Measurements from ENCODE around the gene EFCAB6. TPM values are rescaled to one million over a fixed set of nuclear protein-coding genes. Genes with fewer than 3 reads are reported as not detected.

EFCAB6 gene
- total RNA-seq, 2 experiments from 2014 or later, result 0.13 TPM; not detected in 1

- H3K9me2 ChIP-seq (ENCODE audit: insufficient read depth, low read length), result no peaks in the 10 kb centered on the region
- no peak for TF ChIP-seq CTCF (conservative IDR thresholded peaks at IDR 0.05; ENCODE audit: low read length)
- TF ChIP-seq EZH2phosphoT487 (IDR thresholded peaks at IDR 0.05; ENCODE audit: borderline replicate concordance, low read depth, low read length), result no peak
- no peaks in the 10 kb centered on the region for H4K20me1 ChIP-seq (ENCODE audit: insufficient read depth, low read length)
- H3K4me1 ChIP-seq (ENCODE audit: insufficient read depth, low read length, poor library complexity, severe bottlenecking), result no peaks in the 10 kb centered on the region
- DNase-seq (ENCODE audit: low spot score), result no peak
- POLR2A ChIA-PET, result no interaction called here
- no TSS peak for BruUV-seq (replicated peaks)
- no peak overlapping the region for H2AFZ ChIP-seq (ENCODE audit: low read length)
- intact Hi-C loops (cut with micrococcal nuclease; ENCODE audit: unreplicated experiment), result no loop called here
- no peaks in the 10 kb centered on the region for H3K79me2 ChIP-seq (ENCODE audit: insufficient read depth, low read depth, low read length)
- no peaks in the 10 kb centered on the region for H3K9me3 ChIP-seq (ENCODE audit: low read length)
- H3K4me2 ChIP-seq (ENCODE audit: low read length), result no peak overlapping the region
- H3K4me3 ChIP-seq (ENCODE audit: low read depth, low read length, poor library complexity, severe bottlenecking), result no peak overlapping the region
- no peak overlapping the region for H3K27ac ChIP-seq (ENCODE audit: low read depth, low read length, poor library complexity, severe bottlenecking)
- H3K36me3 ChIP-seq (ENCODE audit: insufficient read depth, low read length), result no peaks in the 10 kb centered on the region
- CTCF ChIA-PET (ENCODE audit: unreplicated experiment), result no interaction called here
These were observed 106.0 kb downstream of the EFCAB6 start for GRCh38 chr22:43706151-43706550.

- Histone ChIP-seq H3K4me3 (ENCODE audit: low read depth, low read length, poor library complexity, severe bottlenecking) (no peak overlapping the region), H3K9me3 (ENCODE audit: low read length) (no peaks in the 10 kb centered on the region), H3K4me2 (ENCODE audit: low read length) (no peak overlapping the region), H3K4me1 (ENCODE audit: insufficient read depth, low read length, poor library complexity, severe bottlenecking) (no peaks in the 10 kb centered on the region), H3K36me3 (ENCODE audit: insufficient read depth, low read length) (no peaks in the 10 kb centered on the region), H3K9me2 (ENCODE audit: insufficient read depth, low read length) (no peaks in the 10 kb centered on the region), H2AFZ (ENCODE audit: low read length) (no peak overlapping the region), H4K20me1 (ENCODE audit: insufficient read depth, low read length) (no peaks in the 10 kb centered on the region), H3K27ac (ENCODE audit: low read depth, low read length, poor library complexity, severe bottlenecking) (no peak overlapping the region), H3K79me2 (ENCODE audit: insufficient read depth, low read depth, low read length) (no peaks in the 10 kb centered on the region)
- POLR2A ChIA-PET, result no interaction called here
- BruUV-seq (replicated peaks), result no TSS peak
- TF ChIP-seq CTCF (conservative IDR thresholded peaks at IDR 0.05; ENCODE audit: low read length) (no peak), EZH2phosphoT487 (IDR thresholded peaks at IDR 0.05; ENCODE audit: borderline replicate concordance, low read depth, low read length) (no peak)
- intact Hi-C loops (cut with micrococcal nuclease; ENCODE audit: unreplicated experiment), result no loop called here
- CTCF ChIA-PET (ENCODE audit: unreplicated experiment), result no interaction called here
- no peak for DNase-seq (ENCODE audit: low spot score)
These were observed 108.1 kb downstream of the EFCAB6 start for GRCh38 chr22:43704051-43704450.

GRCh38 chr22:43698403-43698802 is 113.7 kb downstream of the EFCAB6 start:
- ChIA-PET POLR2A (no interaction called here), CTCF (ENCODE audit: unreplicated experiment) (no interaction called here)
- Histone ChIP-seq H4K20me1 (ENCODE audit: insufficient read depth, low read length) (no peaks in the 10 kb centered on the region), H3K9me2 (ENCODE audit: insufficient read depth, low read length) (no peaks in the 10 kb centered on the region), H3K79me2 (ENCODE audit: insufficient read depth, low read depth, low read length) (no peaks in the 10 kb centered on the region), H3K4me2 (ENCODE audit: low read length) (no peak overlapping the region), H2AFZ (ENCODE audit: low read length) (no peak overlapping the region), H3K4me1 (ENCODE audit: insufficient read depth, low read length, poor library complexity, severe bottlenecking) (no peaks in the 10 kb centered on the region), H3K4me3 (ENCODE audit: low read depth, low read length, poor library complexity, severe bottlenecking) (no peak overlapping the region), H3K27ac (ENCODE audit: low read depth, low read length, poor library complexity, severe bottlenecking) (no peak overlapping the region), H3K36me3 (ENCODE audit: insufficient read depth, low read length) (no peaks in the 10 kb centered on the region), H3K9me3 (ENCODE audit: low read length) (no peaks in the 10 kb centered on the region)
- no peak for DNase-seq (ENCODE audit: low spot score)
- BruUV-seq (replicated peaks), result no TSS peak
- intact Hi-C loops (cut with micrococcal nuclease; ENCODE audit: unreplicated experiment), result no loop called here
- no peak for TF ChIP-seq CTCF (conservative IDR thresholded peaks at IDR 0.05; ENCODE audit: low read length)
- no peak for TF ChIP-seq EZH2phosphoT487 (IDR thresholded peaks at IDR 0.05; ENCODE audit: borderline replicate concordance, low read depth, low read length)
